A673 (cell line): Measurements from ENCODE around the gene FBLN1.

Source experiments
- EZH2 ChIP-seq: fragments of 200-600 bp; sonication (generic); IDR thresholded peaks from 2 replicates; pipeline ENCODE4 v1.6.1; 2017; ENCODE audit warnings: borderline replicate concordance, low read depth, mild to moderate bottlenecking, mixed read lengths, antibody characterized with exemption, low read length; ENCODE audit not compliant: poor library complexity, severe bottlenecking
- TF ChIP-seq, protein P1 (sequence below): fragments of 300-800, 200-600 bp; sonication (generic); conservative IDR thresholded peaks from 2 replicates; pipeline ENCODE4 v1.5.1; 2017; ENCODE audit warnings: low read depth, mild to moderate bottlenecking, antibody characterized with exemption, low read length, moderate library complexity, mixed read lengths

- TF ChIP-seq, protein P1, sequence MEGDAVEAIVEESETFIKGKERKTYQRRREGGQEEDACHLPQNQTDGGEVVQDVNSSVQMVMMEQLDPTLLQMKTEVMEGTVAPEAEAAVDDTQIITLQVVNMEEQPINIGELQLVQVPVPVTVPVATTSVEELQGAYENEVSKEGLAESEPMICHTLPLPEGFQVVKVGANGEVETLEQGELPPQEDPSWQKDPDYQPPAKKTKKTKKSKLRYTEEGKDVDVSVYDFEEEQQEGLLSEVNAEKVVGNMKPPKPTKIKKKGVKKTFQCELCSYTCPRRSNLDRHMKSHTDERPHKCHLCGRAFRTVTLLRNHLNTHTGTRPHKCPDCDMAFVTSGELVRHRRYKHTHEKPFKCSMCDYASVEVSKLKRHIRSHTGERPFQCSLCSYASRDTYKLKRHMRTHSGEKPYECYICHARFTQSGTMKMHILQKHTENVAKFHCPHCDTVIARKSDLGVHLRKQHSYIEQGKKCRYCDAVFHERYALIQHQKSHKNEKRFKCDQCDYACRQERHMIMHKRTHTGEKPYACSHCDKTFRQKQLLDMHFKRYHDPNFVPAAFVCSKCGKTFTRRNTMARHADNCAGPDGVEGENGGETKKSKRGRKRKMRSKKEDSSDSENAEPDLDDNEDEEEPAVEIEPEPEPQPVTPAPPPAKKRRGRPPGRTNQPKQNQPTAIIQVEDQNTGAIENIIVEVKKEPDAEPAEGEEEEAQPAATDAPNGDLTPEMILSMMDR, result no peak
- TF ChIP-seq EZH2, result no peak
Observed at GRCh38 chr22:45600790-45601730, 98.4 kb downstream of the FBLN1 start.
